IPS-18a (cell line): ENCODE data around the gene BRMS1L.

ENCODE experiments used
- H3K27ac ChIP-seq: one replicate; pipeline ENCODE4 v1.5.1; 2013; ENCODE audit warnings: low read length
- H3K27me3 ChIP-seq: one replicate; pipeline ENCODE4 v1.6.1; 2013; ENCODE audit warnings: mild to moderate bottlenecking, low read length; ENCODE audit not compliant: control insufficient read depth, insufficient read depth
- H3K36me3 ChIP-seq: one replicate; pipeline ENCODE4 v1.6.1; 2013; ENCODE audit warnings: low read depth, low read length; ENCODE audit not compliant: control insufficient read depth
- H3K4me1 ChIP-seq: one replicate; pipeline ENCODE4 v1.6.1; 2013; ENCODE audit warnings: low read depth, low read length; ENCODE audit not compliant: control insufficient read depth
- H3K4me3 ChIP-seq: one replicate; pipeline ENCODE4 v1.5.1; 2013; ENCODE audit warnings: low read length
- H3K9ac ChIP-seq: one replicate; pipeline ENCODE4 v1.6.1; 2013; ENCODE audit warnings: mild to moderate bottlenecking, low read length, moderate library complexity
- H3K9me3 ChIP-seq: one replicate; pipeline ENCODE4 v1.6.1; 2013; ENCODE audit warnings: low read depth, low read length; ENCODE audit not compliant: control insufficient read depth

Gene BRMS1L

GRCh38 chr14:35851823-35852222 is 25.7 kb downstream of the BRMS1L start:
- no peak overlapping the region for H3K9ac ChIP-seq

GRCh38 chr14:35853225-35853624 is 27.1 kb downstream of the BRMS1L start:
- Histone ChIP-seq H3K9ac (no peak overlapping the region), H3K4me3 (no peak overlapping the region), H3K4me1 (no peaks in the 10 kb centered on the region), H3K36me3 (peaks cover 3% of the 10 kb centered on the region), H3K27me3 (no peaks in the 10 kb centered on the region), H3K9me3 (no peaks in the 10 kb centered on the region), H3K27ac (no peak overlapping the region)

More at GRCh38 chr14:35851823-35852222, 25.7 kb downstream of the BRMS1L start:
- Histone ChIP-seq H3K27me3 (no peaks in the 10 kb centered on the region), H3K9me3 (no peaks in the 10 kb centered on the region), H3K36me3 (peaks cover 3% of the 10 kb centered on the region), H3K27ac (no peak overlapping the region), H3K4me1 (no peaks in the 10 kb centered on the region), H3K4me3 (no peak overlapping the region)

GRCh38 chr14:35854696-35855270 is 28.6 kb downstream of the BRMS1L start:
- H3K9me3 ChIP-seq: no peaks in the 10 kb centered on the region
- no peak overlapping the region for H3K27ac ChIP-seq
- no peak overlapping the region for H3K9ac ChIP-seq
- peaks cover 6% of the 10 kb centered on the region for H3K36me3 ChIP-seq
- H3K4me1 ChIP-seq: no peaks in the 10 kb centered on the region
- no peaks in the 10 kb centered on the region for H3K27me3 ChIP-seq
- H3K4me3 ChIP-seq: no peak overlapping the region

- H3K9ac ChIP-seq: no peak overlapping the region
- H3K27ac ChIP-seq: no peak overlapping the region
- no peak overlapping the region for H3K4me3 ChIP-seq
- H3K36me3 ChIP-seq: peaks cover 6% of the 10 kb centered on the region
- H3K27me3 ChIP-seq: no peaks in the 10 kb centered on the region
- no peaks in the 10 kb centered on the region for H3K4me1 ChIP-seq
- no peaks in the 10 kb centered on the region for H3K9me3 ChIP-seq
Observed at GRCh38 chr14:35855876-35856481, 29.8 kb downstream of the BRMS1L start.

- no peaks in the 10 kb centered on the region for H3K4me1 ChIP-seq
- no peaks in the 10 kb centered on the region for H3K27me3 ChIP-seq
- H3K27ac ChIP-seq: no peak overlapping the region
- peaks cover 5% of the 10 kb centered on the region for H3K36me3 ChIP-seq
- H3K9me3 ChIP-seq: no peaks in the 10 kb centered on the region
- no peak overlapping the region for H3K9ac ChIP-seq
- no peak overlapping the region for H3K4me3 ChIP-seq
Observed at GRCh38 chr14:35858521-35859209, 32.5 kb downstream of the BRMS1L start.

GRCh38 chr14:35861204-35861868 is 35.2 kb downstream of the BRMS1L start:
- H3K27me3 ChIP-seq: no peaks in the 10 kb centered on the region
- H3K4me1 ChIP-seq: no peaks in the 10 kb centered on the region
- no peak overlapping the region for H3K9ac ChIP-seq
- no peak overlapping the region for H3K4me3 ChIP-seq
- H3K27ac ChIP-seq: no peak overlapping the region
- H3K36me3 ChIP-seq: peaks cover 17% of the 10 kb centered on the region
- no peaks in the 10 kb centered on the region for H3K9me3 ChIP-seq

GRCh38 chr14:35865611-35866324 is 39.6 kb downstream of the BRMS1L start:
- Histone ChIP-seq H3K9me3 (no peaks in the 10 kb centered on the region), H3K4me3 (no peak overlapping the region)

GRCh38 chr14:35866595-35867279 is 40.6 kb downstream of the BRMS1L start:
- Histone ChIP-seq H3K36me3 (peaks cover 19% of the 10 kb centered on the region), H3K27ac (no peak overlapping the region), H3K9me3 (no peaks in the 10 kb centered on the region), H3K9ac (no peak overlapping the region), H3K4me3 (no peak overlapping the region), H3K27me3 (no peaks in the 10 kb centered on the region), H3K4me1 (no peaks in the 10 kb centered on the region)

More at GRCh38 chr14:35865611-35866324, 39.6 kb downstream of the BRMS1L start:
- Histone ChIP-seq H3K27me3 (no peaks in the 10 kb centered on the region), H3K27ac (no peak overlapping the region), H3K36me3 (peaks cover 19% of the 10 kb centered on the region), H3K4me1 (no peaks in the 10 kb centered on the region), H3K9ac (no peak overlapping the region)

- Histone ChIP-seq H3K9ac (no peak overlapping the region), H3K4me1 (no peaks in the 10 kb centered on the region), H3K9me3 (no peaks in the 10 kb centered on the region), H3K36me3 (peaks cover 19% of the 10 kb centered on the region), H3K27ac (no peak overlapping the region), H3K4me3 (no peak overlapping the region), H3K27me3 (no peaks in the 10 kb centered on the region)
Observed at GRCh38 chr14:35867280-35867629, 41.1 kb downstream of the BRMS1L start.

GRCh38 chr14:35875296-35875695 is 49.2 kb downstream of the BRMS1L start:
- no peaks in the 10 kb centered on the region for H3K36me3 ChIP-seq
- no peak overlapping the region for H3K4me3 ChIP-seq
- no peak overlapping the region for H3K9ac ChIP-seq
- H3K9me3 ChIP-seq: no peaks in the 10 kb centered on the region
- H3K27me3 ChIP-seq: no peaks in the 10 kb centered on the region
- no peak overlapping the region for H3K27ac ChIP-seq
- no peaks in the 10 kb centered on the region for H3K4me1 ChIP-seq

- Histone ChIP-seq H3K4me1 (no peaks in the 10 kb centered on the region), H3K4me3 (no peak overlapping the region), H3K9me3 (no peaks in the 10 kb centered on the region), H3K9ac (no peak overlapping the region), H3K27me3 (no peaks in the 10 kb centered on the region), H3K27ac (no peak overlapping the region), H3K36me3 (no peaks in the 10 kb centered on the region)
Observed at GRCh38 chr14:35877276-35877675, 51.1 kb downstream of the BRMS1L start.
